HepG2 (cell line): ENCODE data around the gene ERBB3. TPM values are rescaled to one million over a fixed set of nuclear protein-coding genes. Genes with fewer than 3 reads are reported as not detected.

ENCODE experiments used
- ARNT ChIP-seq: fragments of 450-650 bp; IDR thresholded peaks from 2 replicates; pipeline ENCODE4 v1.6.1; 2017
- FOXA1 ChIP-seq, 2 experiments: fragments of 450-650 bp in 1 of 2; sonication (generic) in 1 of 2; formaldehyde crosslinking in 1 of 2; IDR thresholded peaks; 2 replicates each; pipeline versions ENCODE4 v1.4.0 to v1.6.1; 2016 to 2020; ENCODE audit warnings: missing genetic modification reagents in 1 of 2
- FOXA3 ChIP-seq: IDR thresholded peaks from 2 replicates; pipeline ENCODE4 v1.6.1; 2016; ENCODE audit warnings: missing genetic modification reagents, missing compliant biosample characterization
- HDAC6 ChIP-seq: fragments of 200-600 bp; sonication (generic); IDR thresholded peaks from 2 replicates; pipeline ENCODE4 v1.7.0; 2017; ENCODE audit warnings: mild to moderate bottlenecking, antibody characterized with exemption, low read length, low read depth
- KLF16 ChIP-seq, 2 experiments: sonication (generic) in 1 of 2; formaldehyde crosslinking in 1 of 2; IDR thresholded peaks; 2 replicates each; pipeline versions ENCODE4 v1.6.1 to v1.8.0; 2016 to 2023; ENCODE audit warnings: missing genetic modification reagents in 2 of 2, missing compliant biosample characterization in 1 of 2
- MNT ChIP-seq: fragments of 450-650 bp; IDR thresholded peaks from 2 replicates; pipeline ENCODE4 v1.6.1; 2016
- MXI1 ChIP-seq: IDR thresholded peaks from 3 replicates; pipeline ENCODE4 v1.6.1; 2012; ENCODE audit warnings: low read depth, low read length, inconsistent platforms, borderline replicate concordance
- NFKB2 ChIP-seq: sonication (generic); formaldehyde crosslinking; IDR thresholded peaks from 2 replicates; pipeline ENCODE4 v1.4.0; 2020; ENCODE audit warnings: missing genetic modification reagents, borderline replicate concordance
- NFKBIZ ChIP-seq: IDR thresholded peaks from 2 replicates; pipeline ENCODE4 v1.6.1; 2018; ENCODE audit warnings: missing genetic modification reagents, missing compliant biosample characterization
- RARA ChIP-seq: IDR thresholded peaks from 2 replicates; pipeline ENCODE4 v1.6.1; 2016; ENCODE audit warnings: missing genetic modification reagents, missing compliant biosample characterization
- RARG ChIP-seq: sonication (generic); formaldehyde crosslinking; IDR thresholded peaks from 2 replicates; pipeline ENCODE4 v1.4.0; 2020; ENCODE audit warnings: low read depth, mild to moderate bottlenecking, missing genetic modification reagents
- RFXAP ChIP-seq: sonication (generic); formaldehyde crosslinking; IDR thresholded peaks from 2 replicates; pipeline ENCODE4 v1.4.0; 2020; ENCODE audit warnings: missing genetic modification reagents, borderline replicate concordance
- SALL1 ChIP-seq: sonication (generic); formaldehyde crosslinking; IDR thresholded peaks from 2 replicates; pipeline ENCODE4 v1.8.0; 2022; ENCODE audit warnings: mild to moderate bottlenecking, missing genetic modification reagents
- TAF15 ChIP-seq: fragments of 200-400 bp; formaldehyde crosslinking; IDR thresholded peaks from one replicate; pipeline ENCODE4 v1.6.1; 2018; ENCODE audit warnings: mild to moderate bottlenecking, low read depth, low read length; ENCODE audit not compliant: poor library complexity, severe bottlenecking
- TP53 ChIP-seq: sonication (generic); formaldehyde crosslinking; conservative IDR thresholded peaks from 2 replicates; pipeline ENCODE4 v1.4.0; 2020; ENCODE audit warnings: missing genetic modification reagents
- TRIM24 ChIP-seq: sonication (generic); formaldehyde crosslinking; IDR thresholded peaks from 2 replicates; pipeline ENCODE4 v1.8.0; 2022; ENCODE audit warnings: mild to moderate bottlenecking, missing genetic modification reagents
- ZFP36 ChIP-seq: fragments of 150-350 bp; IDR thresholded peaks from 2 replicates; pipeline ENCODE4 v1.6.1; 2018; ENCODE audit warnings: borderline replicate concordance, low read length, low read depth; ENCODE audit not compliant: partially characterized antibody
- ZIK1 ChIP-seq: sonication (generic); formaldehyde crosslinking; IDR thresholded peaks from 2 replicates; pipeline ENCODE4 v1.5.0; 2020; ENCODE audit warnings: mild to moderate bottlenecking, low read depth, missing genetic modification reagents, borderline replicate concordance
- ZNF224 ChIP-seq: sonication (generic); formaldehyde crosslinking; IDR thresholded peaks from 2 replicates; pipeline ENCODE4 v1.5.0; 2020; ENCODE audit warnings: mild to moderate bottlenecking, missing genetic modification reagents
- ZNF230 ChIP-seq: sonication (generic); formaldehyde crosslinking; IDR thresholded peaks from 2 replicates; pipeline ENCODE4 v1.4.0; 2020; ENCODE audit warnings: mild to moderate bottlenecking, missing genetic modification reagents
- ZNF552 ChIP-seq: sonication (generic); formaldehyde crosslinking; IDR thresholded peaks from 2 replicates; pipeline ENCODE4 v1.9.0; 2022; ENCODE audit warnings: missing genetic modification reagents, mild to moderate bottlenecking, borderline replicate concordance
- ZNF605 ChIP-seq: sonication (generic); formaldehyde crosslinking; IDR thresholded peaks from 2 replicates; pipeline ENCODE4 v1.8.0; 2022; ENCODE audit warnings: mild to moderate bottlenecking, missing genetic modification reagents
- polyA plus RNA-seq, 8 experiments: library from polyadenylated mRNA; depleted of rRNA in 3 of 8; stranded (reverse) in 7 of 8; unstranded in 1 of 8; fragments of >200 nt; fragmentation: Illumina TruSeq in 4 of 8; extraction: Trizol in 4 of 8; gene quantifications; 2 replicates each; pipeline versions ENCODE4 v1.2.1 to v1.2.3, GENCODE V29; 2011 to 2016; ENCODE audit warnings: low read depth in 4 of 8, missing spikeins in 1 of 8, mixed read lengths in 1 of 8; ENCODE audit not compliant: insufficient read depth in 1 of 8
- total RNA-seq, 5 experiments: library from RNA; depleted of rRNA; stranded (reverse); fragments of >200 nt; fragmentation: Illumina TruSeq; extraction: Trizol; gene quantifications; 2 replicates each; pipeline ENCODE4 v1.2.3, GENCODE V29; 2016; ENCODE audit warnings: low read depth in 1 of 5
- TF ChIP-seq, protein P1 (sequence below): sonication (generic); formaldehyde crosslinking; IDR thresholded peaks from 2 replicates; pipeline ENCODE4 v1.5.1; 2020; ENCODE audit warnings: missing genetic modification reagents, mild to moderate bottlenecking, borderline replicate concordance
- TF ChIP-seq, protein P2 (sequence below): sonication (generic); formaldehyde crosslinking; IDR thresholded peaks from 2 replicates; pipeline ENCODE4 v1.8.1; 2022; ENCODE audit warnings: low read depth, mild to moderate bottlenecking, missing genetic modification reagents
- TF ChIP-seq, protein P3 (sequence below): sonication (generic); formaldehyde crosslinking; IDR thresholded peaks from 2 replicates; pipeline ENCODE4 v1.4.0; 2020; ENCODE audit warnings: missing genetic modification reagents

The ERBB3 gene
- total and polyA plus RNA-seq, 2 of the 13 experiments (the other 11 are each of a cell fraction or from before 2014, with no cell fraction given) = 93.6 to 358 TPM

GRCh38 chr12:56104815-56105608, 25.0 kb downstream of the ERBB3 start (continued):
- TF ChIP-seq MNT (peak; percentile 52), SALL1 (CRISPR knock-in tag) (no peak), KLF16 (CRISPR knock-in tag; IDR thresholded peaks at IDR 0.05) (no peak), ZFP36 (no peak), ZNF224 (CRISPR knock-in tag) (no peak), HDAC6 (no peak), TAF15 (peak; percentile 12), ARNT (no peak), MXI1 (no peak; the same call in 2 of the 3 replicates), FOXA3 (CRISPR knock-in tag) (no peak), RARA (no peak), NFKB2 (CRISPR knock-in tag) (0 out of 2 replicates have a peak, but pooled peaks have one; percentile 11), RARG (CRISPR knock-in tag) (no peak), RFXAP (CRISPR knock-in tag) (no peak), ZNF230 (CRISPR knock-in tag) (no peak), ZNF605 (CRISPR knock-in tag) (no peak), TRIM24 (no peak), FOXA1 (IDR thresholded peaks at IDR 0.05) (no peak), FOXA1 (CRISPR knock-in tag; IDR thresholded peaks at IDR 0.05) (no peak), NFKBIZ (no peak), ZNF552 (CRISPR knock-in tag) (peak; percentile 64; the same call in 1 of the 2 replicates), TP53 (no peak), ZIK1 (CRISPR knock-in tag) (no peak)
- TF ChIP-seq, protein P1, sequence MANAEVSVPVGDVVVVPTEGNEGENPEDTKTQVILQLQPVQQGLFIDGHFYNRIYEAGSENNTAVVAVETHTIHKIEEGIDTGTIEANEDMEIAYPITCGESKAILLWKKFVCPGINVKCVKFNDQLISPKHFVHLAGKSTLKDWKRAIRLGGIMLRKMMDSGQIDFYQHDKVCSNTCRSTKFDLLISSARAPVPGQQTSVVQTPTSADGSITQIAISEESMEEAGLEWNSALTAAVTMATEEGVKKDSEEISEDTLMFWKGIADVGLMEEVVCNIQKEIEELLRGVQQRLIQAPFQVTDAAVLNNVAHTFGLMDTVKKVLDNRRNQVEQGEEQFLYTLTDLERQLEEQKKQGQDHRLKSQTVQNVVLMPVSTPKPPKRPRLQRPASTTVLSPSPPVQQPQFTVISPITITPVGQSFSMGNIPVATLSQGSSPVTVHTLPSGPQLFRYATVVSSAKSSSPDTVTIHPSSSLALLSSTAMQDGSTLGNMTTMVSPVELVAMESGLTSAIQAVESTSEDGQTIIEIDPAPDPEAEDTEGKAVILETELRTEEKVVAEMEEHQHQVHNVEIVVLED (CRISPR knock-in tag) = no peak
- TF ChIP-seq, protein P2, sequence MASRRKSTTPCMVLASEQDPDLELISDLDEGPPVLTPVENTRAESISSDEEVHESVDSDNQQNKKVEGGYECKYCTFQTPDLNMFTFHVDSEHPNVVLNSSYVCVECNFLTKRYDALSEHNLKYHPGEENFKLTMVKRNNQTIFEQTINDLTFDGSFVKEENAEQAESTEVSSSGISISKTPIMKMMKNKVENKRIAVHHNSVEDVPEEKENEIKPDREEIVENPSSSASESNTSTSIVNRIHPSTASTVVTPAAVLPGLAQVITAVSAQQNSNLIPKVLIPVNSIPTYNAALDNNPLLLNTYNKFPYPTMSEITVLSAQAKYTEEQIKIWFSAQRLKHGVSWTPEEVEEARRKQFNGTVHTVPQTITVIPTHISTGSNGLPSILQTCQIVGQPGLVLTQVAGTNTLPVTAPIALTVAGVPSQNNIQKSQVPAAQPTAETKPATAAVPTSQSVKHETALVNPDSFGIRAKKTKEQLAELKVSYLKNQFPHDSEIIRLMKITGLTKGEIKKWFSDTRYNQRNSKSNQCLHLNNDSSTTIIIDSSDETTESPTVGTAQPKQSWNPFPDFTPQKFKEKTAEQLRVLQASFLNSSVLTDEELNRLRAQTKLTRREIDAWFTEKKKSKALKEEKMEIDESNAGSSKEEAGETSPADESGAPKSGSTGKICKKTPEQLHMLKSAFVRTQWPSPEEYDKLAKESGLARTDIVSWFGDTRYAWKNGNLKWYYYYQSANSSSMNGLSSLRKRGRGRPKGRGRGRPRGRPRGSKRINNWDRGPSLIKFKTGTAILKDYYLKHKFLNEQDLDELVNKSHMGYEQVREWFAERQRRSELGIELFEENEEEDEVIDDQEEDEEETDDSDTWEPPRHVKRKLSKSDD (CRISPR knock-in tag) = no peak
- TF ChIP-seq, protein P3, sequence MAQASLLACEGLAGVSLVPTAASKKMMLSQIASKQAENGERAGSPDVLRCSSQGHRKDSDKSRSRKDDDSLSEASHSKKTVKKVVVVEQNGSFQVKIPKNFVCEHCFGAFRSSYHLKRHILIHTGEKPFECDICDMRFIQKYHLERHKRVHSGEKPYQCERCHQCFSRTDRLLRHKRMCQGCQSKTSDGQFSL (CRISPR knock-in tag) = 0 out of 2 replicates have a peak, but pooled peaks have one; percentile 8
